ENCODE data around the gene CEACAM19.
A peak's percentile ranks its signal among the peaks of the same experiment; 100 is the strongest.
"Not testable (repeated sequence)": the region's sequence is repeated elsewhere in the genome, so short reads cannot be mapped to it uniquely, and the experiment has no call there.

Gene CEACAM19

GRCh38 chr19:44645407-44646048, 25.8 kb upstream of the CEACAM19 start:
- no peak for DNase-seq (ENCODE audit: low spot score)

- no peak for DNase-seq (ENCODE audit: low spot score)
Measured at GRCh38 chr19:44646049-44646416, 25.2 kb upstream of the CEACAM19 start.

- no peak for DNase-seq (ENCODE audit: low spot score)
Measured at GRCh38 chr19:44647144-44647543, 24.1 kb upstream of the CEACAM19 start.

DNA sequence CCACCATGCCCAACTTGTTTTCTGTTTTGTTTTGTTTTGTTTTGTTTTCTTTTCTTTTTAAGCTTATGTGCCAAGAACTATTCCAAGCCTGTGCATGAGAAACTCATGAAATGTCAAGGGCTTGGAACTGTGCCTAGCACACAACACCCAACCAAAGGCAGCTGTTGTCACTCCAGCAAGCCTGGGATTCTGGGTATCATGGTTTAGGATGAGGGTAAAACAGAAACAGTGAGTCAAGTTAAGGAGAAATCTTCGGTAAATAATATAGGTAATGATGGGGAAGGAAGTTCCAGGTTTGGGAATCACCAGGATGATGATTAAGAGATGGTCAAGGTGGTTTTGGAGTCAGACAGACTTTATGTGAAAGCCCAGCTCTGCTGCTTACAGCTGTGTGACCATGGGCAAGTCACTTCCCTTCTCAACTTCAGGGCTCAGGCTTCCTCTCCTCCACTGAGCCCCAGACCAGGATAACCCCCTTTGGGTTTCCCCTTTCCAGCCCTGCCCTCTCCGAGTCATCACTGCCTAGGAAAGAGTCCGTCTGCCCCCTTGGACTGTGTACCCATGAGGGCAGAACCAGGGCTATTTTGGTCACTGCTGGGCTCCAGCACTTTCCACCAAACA, 22.5 kb upstream of the CEACAM19 start:
- DNase-seq (ENCODE audit: low spot score), result no peak

GRCh38 chr19:44649578-44650145, 21.6 kb upstream of the CEACAM19 start:
- DNase-seq (ENCODE audit: low spot score), result no peak

GRCh38 chr19:44653343-44653742, 17.9 kb upstream of the CEACAM19 start:
- DNase-seq (ENCODE audit: low spot score), result no peak

- DNase-seq (ENCODE audit: low spot score), result peak; percentile 45
Measured at GRCh38 chr19:44653977-44654774, 17.1 kb upstream of the CEACAM19 start.

DNA sequence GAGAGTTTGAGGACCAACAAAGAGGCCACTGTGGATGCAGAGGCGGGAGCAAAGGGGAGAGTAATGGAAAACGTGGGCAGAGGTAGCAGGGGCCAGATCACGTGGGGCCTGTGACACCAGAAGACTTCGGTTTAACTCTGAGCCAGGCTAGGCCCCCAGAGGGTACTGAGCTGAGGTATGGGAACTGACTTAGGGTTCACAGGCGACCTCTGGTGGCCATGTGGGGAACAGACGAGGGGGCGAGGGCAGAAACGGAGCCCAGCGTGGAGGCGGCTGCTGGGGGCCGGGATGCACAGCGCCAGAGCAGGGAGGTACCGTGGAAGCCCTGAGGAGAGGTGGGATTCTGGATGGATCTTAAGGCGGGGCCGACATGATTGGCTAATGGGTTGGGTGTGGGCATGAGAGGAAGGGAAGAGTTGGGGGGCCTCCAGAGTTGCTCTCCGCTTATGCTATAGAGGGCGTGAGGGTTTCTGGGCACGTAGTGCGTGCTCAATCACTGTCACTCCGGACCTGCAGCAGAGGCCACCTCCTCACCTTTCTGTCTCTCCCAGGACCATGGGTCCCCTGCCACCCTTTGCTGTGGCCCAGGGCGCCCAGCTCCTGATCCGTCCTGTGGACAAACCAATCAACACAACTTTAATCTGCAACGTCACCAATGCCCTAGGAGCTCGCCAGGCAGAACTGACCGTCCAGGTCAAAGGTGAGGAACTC, 13.9 kb upstream of the CEACAM19 start:
- DNase-seq (ENCODE audit: low spot score), result no peak

DNA sequence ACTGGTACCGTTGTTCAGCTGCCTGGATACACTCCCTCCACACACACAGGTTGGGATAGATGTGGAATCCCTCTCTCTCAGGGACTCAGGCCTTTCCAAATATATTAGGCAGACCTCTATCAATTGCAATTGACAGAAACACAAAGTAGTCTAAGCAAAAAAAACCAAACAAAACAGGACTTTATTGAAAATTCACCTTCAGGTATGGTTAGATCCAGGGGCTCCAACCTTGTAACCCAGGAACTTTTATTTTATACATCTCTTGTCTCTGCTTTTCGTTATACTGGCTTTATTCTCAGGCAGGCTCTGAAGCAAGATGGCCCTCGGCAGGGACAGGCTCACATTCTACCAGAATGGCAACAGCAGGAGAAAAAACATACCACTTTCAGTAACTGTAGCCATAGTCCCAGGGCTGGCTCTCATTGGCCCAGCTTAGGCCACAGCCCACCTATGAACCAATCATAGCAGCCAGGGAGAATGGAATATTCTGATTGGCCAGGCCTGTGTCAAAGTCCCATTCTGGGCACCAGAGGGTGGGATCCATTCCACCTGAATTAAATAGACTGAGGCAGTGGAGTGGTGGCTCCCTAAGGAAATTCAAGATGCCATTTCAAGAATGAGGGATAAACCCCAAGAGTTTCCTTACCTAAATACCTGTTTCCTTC, 13.1 kb upstream of the CEACAM19 start:
- no peak for DNase-seq (ENCODE audit: low spot score)

DNA sequence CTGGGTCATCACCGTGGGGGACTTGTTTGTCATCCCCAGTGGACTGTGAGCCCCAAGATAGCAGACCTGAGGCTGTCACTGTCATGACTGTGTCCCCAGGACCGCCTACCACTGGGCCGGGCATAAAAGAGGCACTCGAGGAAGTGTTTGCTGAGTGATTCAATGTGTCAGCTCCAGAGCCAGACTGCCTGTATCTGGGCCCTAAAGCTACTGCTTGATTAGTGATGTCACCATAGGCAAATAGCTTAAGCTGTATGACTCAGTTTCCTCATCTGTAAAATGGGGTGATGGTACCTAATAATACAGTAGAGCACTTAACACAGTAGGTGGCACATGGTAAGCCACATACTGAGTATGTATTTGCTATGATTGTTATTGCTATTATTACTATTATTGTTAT, 11.2 kb upstream of the CEACAM19 start:
- DNase-seq (ENCODE audit: low spot score), result no peak

DNA sequence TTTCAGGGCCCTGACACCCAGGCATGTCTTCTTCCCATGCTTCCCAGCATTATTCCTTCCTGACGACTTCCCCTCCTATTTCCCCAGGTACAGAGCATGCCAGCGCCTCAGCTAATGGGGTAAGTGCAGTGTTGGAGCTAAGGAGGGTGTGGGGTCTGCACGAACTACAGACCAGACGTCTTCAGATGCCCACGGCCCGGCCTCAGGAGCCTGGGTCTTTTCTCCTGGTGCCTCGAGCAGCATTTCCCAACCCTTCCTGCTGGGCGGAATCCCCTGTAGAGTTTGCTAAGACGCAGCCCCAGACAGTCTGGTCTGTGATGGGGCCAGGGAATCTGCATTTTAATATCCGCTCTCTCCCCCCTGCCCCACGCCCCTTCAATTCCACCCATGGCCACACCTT, 10.1 kb upstream of the CEACAM19 start:
- DNase-seq (ENCODE audit: low spot score), result no peak

DNA sequence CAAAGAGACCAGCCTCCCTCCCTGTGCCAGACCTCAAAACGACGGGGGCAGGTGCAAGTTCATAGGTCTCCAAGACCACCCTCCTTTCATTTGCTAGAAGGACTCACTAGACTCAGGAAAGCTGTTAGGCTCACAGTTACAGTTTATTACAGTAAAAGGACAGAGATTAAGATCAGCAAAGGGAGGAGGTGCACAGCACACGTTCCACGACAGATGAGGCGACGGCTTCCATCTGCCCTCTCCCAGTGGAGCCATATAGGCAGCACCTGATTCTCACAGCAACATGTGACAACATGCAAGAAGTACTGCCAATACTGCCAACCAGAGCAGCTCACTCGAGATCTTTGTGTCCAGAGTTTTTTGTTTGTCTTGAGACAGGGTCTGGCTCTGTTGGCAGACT, 9.4 kb upstream of the CEACAM19 start:
- no peak for DNase-seq (ENCODE audit: low spot score)

DNA sequence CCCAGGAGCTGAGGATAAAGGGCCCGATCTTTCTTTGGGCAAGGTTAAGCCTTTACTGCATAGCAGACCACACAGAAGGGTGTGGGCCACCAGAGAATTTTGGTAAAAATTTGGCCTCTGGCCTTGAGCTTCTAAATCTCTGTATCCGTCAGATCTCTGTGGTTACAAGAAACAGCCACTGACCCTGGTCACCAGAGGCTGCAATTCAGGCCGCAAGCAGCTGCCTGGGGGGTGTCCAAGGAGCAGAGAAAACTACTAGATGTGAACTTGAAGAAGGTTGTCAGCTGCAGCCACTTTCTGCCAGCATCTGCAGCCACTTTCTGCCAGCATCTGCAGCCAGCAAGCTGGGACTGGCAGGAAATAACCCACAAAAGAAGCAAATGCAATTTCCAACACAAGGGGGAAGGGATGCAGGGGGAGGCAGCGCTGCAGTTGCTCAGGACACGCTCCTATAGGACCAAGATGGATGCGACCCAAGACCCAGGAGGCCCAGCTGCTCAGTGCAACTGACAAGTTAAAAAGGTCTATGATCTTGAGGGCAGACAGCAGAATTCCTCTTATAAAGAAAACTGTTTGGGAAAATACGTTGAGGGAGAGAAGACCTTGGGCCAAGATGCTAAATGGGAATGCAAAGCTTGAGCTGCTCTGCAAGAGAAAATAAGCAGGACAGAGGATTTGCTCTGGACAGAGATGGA, 8.4 kb upstream of the CEACAM19 start:
- DNase-seq (ENCODE audit: low spot score), result no peak

DNA sequence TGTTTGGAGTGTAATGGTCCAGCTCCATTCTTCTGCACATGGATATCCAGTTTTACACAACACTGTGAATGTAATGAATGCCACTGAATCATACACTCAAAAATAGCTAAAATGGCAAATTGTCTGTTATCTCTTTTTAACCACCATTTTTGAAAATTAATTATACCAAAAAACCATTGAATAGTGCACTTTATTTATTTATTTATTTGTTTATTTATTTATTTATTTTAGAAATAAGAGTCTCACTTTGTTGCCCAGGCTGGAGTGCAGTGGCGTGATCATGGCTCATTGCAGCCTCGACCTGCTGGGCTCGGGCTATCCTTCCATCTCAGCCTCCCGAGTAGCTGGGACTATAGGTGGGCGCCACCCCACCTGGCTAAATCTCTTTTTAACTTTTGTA, 7.3 kb upstream of the CEACAM19 start:
- DNase-seq (ENCODE audit: low spot score), result no peak

- no peak for DNase-seq (ENCODE audit: low spot score)
Measured at GRCh38 chr19:44664976-44665375, 6.3 kb upstream of the CEACAM19 start.

- DNase-seq (ENCODE audit: low spot score), result no peak
Measured at GRCh38 chr19:44666852-44667556, 4.3 kb upstream of the CEACAM19 start.

DNA sequence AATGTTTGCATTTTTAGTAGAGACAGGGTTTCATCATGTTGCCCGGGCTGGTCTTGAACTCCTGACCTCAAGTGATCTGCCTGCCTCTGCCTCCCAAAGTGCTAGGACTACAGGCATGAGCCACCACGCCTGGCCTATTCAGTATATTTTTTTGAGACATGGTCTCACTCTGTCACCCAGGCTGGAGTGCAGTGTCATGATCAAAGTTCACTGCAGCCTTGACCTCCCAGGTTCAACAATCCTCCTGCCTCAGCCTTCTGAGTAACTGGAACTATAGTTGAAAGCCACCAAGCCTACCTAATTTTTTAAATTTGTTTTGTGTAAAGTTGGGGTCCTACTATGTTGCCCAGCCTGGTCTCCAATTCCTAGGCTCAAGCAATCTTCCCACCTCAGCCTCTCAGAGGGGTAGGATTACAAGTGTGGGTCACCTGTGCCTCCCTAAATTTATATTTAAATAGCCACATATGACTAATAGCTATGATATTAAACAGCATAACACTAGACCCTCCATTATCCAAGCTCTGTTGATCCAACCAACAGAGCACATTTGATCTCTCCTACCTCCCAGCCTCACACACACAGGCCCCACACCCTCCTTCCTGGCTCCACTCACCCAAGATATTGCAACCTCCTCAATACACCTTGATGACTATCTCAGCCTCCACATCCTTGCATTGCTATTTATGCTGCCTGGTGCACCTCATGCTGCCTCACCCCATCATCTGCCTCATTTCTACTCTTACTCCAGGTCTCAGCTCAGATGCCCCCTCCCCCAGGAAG, 2.1 kb upstream of the CEACAM19 start:
- no peak for DNase-seq (ENCODE audit: low spot score)

- not testable (repeated sequence) for DNase-seq (ENCODE audit: low spot score)
Measured at GRCh38 chr19:44670027-44670426, 1.3 kb upstream of the CEACAM19 start.

- no peak for DNase-seq (ENCODE audit: low spot score)
Measured at GRCh38 chr19:44672226-44672625, 944 bp downstream of the CEACAM19 start.

- DNase-seq (ENCODE audit: low spot score), result no peak
Measured at GRCh38 chr19:44673510-44673909, 2.2 kb downstream of the CEACAM19 start.
